Measurements from ENCODE around the gene KRTAP26-1. TPM values are rescaled to one million over a fixed set of nuclear protein-coding genes. Genes with fewer than 3 reads are reported as not detected.

Gene KRTAP26-1
- total and polyA plus RNA-seq, 2 of the 4 experiments (the other 2 are of a cell fraction): not detected

DNA sequence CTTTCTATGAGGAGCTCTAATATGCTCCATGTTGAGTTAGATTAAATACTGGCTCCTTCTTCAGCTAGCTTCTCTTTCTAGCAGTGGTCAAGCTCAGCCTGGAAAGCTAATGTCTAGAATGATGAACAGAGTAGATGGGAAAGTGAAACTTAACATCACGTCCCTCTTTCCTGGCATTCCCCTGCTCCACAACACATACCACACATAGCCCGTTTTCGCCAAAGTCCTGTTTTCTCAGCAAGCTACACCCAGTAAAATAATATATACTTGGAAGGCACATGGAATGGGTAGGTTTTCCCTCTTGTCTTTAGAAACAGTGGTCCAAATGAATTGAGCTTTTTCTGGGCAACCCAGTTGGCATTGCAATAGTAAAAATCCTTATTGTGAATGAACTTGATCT is 13.6 kb upstream of the KRTAP26-1 start:
- BruUV-seq (replicated peaks): no TSS peak
- H4K5ac ChIP-seq (ENCODE audit: low read depth, low read length): no peak overlapping the region
- H4K8ac ChIP-seq (ENCODE audit: low read depth in 2 of 2, low read length in 2 of 2): no peak overlapping the region
- DNase-seq: no peak
- no CpG with 5 or more reads among the region's 3 CpGs for WGBS, 2 experiments (ENCODE audit: extremely low coverage in 2 of 2, insufficient read length in 1 of 2)
- no peaks in the 10 kb centered on the region for H3K9me1 ChIP-seq (ENCODE audit: insufficient read depth, low read length)
- dilution Hi-C loops (cut with HindIII; ENCODE audit: low sequenced_read_pairs, unreplicated experiment): no loop called here
- no peak overlapping the region for H2AK9ac ChIP-seq (replicated peaks; ENCODE audit: low read depth, low read length, poor library complexity)
- H3K4me1 ChIP-seq (ENCODE audit: control insufficient read depth, insufficient read depth, low read length): no peaks in the 10 kb centered on the region
- no peak overlapping the region for H2AK5ac ChIP-seq (ENCODE audit: low read depth, low read length)
- H3K14ac ChIP-seq (replicated peaks; ENCODE audit: low read depth, low read length): no peak overlapping the region
- no peaks in the 10 kb centered on the region for H3K79me1 ChIP-seq (ENCODE audit: low read depth in 1 of 2, low read length in 2 of 2)
- no peak overlapping the region for H3K4ac ChIP-seq (ENCODE audit: low read depth, low read length)
- no peak overlapping the region for H3K4me3 ChIP-seq (ENCODE audit: insufficient read depth, low read depth, low read length)
- H2BK5ac ChIP-seq (ENCODE audit: low read depth, low read length, poor library complexity, severe bottlenecking): no peak overlapping the region
- CTCF ChIA-PET: no interaction called here
- H2BK120ac ChIP-seq (ENCODE audit: low read depth, low read length): no peak overlapping the region
- intact Hi-C loops (cut with micrococcal nuclease): no loop called here
- no peak overlapping the region for H2AFZ ChIP-seq (replicated peaks; ENCODE audit: low read length, poor library complexity)
- POLR2A ChIA-PET (ENCODE audit: unreplicated experiment): no interaction called here
- H4K20me1 ChIP-seq (ENCODE audit: insufficient read depth, low read length): no peaks in the 10 kb centered on the region
- no peaks in the 10 kb centered on the region for H3K36me3 ChIP-seq (ENCODE audit: control insufficient read depth, insufficient read depth, low read length)
- H3K56ac ChIP-seq (ENCODE audit: extremely low read depth, insufficient read depth, low read length): no peak overlapping the region
- no peak overlapping the region for H2BK15ac ChIP-seq (ENCODE audit: low read depth, low read length)
- TF ChIP-seq SMC3 (IDR thresholded peaks at IDR 0.05; ENCODE audit: low read depth, low read length): no peak
- no peak for TF ChIP-seq RAD21 (IDR thresholded peaks at IDR 0.05; ENCODE audit: low read length)
- no peak for TF ChIP-seq NFE2L2 (IDR thresholded peaks at IDR 0.05; ENCODE audit: low read depth, low read length)
- TF ChIP-seq RFX5 (IDR thresholded peaks at IDR 0.05; ENCODE audit: low read depth, low read length): no peak
- no peak for TF ChIP-seq RCOR1 (IDR thresholded peaks at IDR 0.05; ENCODE audit: insufficient replicate concordance, low read length)
- no peaks in the 10 kb centered on the region for H3K27me3 ChIP-seq (ENCODE audit: control insufficient read depth, insufficient read depth, low read length)
- H3K27ac ChIP-seq (ENCODE audit: insufficient read depth, low read length): no peak overlapping the region
- H3K9ac ChIP-seq (ENCODE audit: low read depth, low read length): no peak overlapping the region
- H3K18ac ChIP-seq (ENCODE audit: low read depth, low read length): no peak overlapping the region
- no peak overlapping the region for H4K91ac ChIP-seq (ENCODE audit: insufficient read depth, low read depth, low read length)
- no peak overlapping the region for H3K23ac ChIP-seq (ENCODE audit: low read depth, low read length)
- H3K4me2 ChIP-seq (ENCODE audit: low read depth, low read length): no peak overlapping the region
- ATAC-seq (ENCODE audit: low read depth): no peak
- peaks cover 15% of the 10 kb centered on the region for H3K9me3 ChIP-seq (ENCODE audit: control insufficient read depth, insufficient read depth, low read length)
- in situ Hi-C loops (cut with MboI; ENCODE audit: low sequenced_read_pairs): no loop called here
- H2BK20ac ChIP-seq (ENCODE audit: low read depth, low read length): no peak overlapping the region

Measured in IMR-90 (cell line).